CD14-positive monocyte (primary cell): ENCODE data around the gene ALDH9A1. TPM values are rescaled to one million over a fixed set of nuclear protein-coding genes. Genes with fewer than 3 reads are reported as not detected.
A peak's percentile ranks its signal among the peaks of the same experiment; 100 is the strongest.

Experiments used
- DNase-seq, 3 donors: peaks; one replicate each; pipeline ENCODE4 v3.0.0-alpha.2; 2011 to 2022
- H2AFZ ChIP-seq: 2 replicates; pipeline ENCODE4 v1.6.0; 2012; ENCODE audit warnings: mild to moderate bottlenecking, low read depth, low read length, inconsistent platforms; ENCODE audit not compliant: insufficient read depth, poor library complexity, severe bottlenecking
- H3K27ac ChIP-seq, 2 donors: 1 replicate in 1 of 2; 2 replicates in 1 of 2; pipeline ENCODE4 v1.5.1; 2012 to 2013; ENCODE audit warnings: low read length in 2 of 2, control low read depth in 1 of 2, inconsistent platforms in 1 of 2, low read depth in 1 of 2, mild to moderate bottlenecking in 1 of 2
- H3K27me3 ChIP-seq, 2 donors: one replicate each; pipeline versions ENCODE4 v1.6.0 to v1.6.1; 2011 to 2013; ENCODE audit warnings: low read length in 2 of 2; ENCODE audit not compliant: control insufficient read depth in 2 of 2, insufficient read depth in 2 of 2
- H3K36me3 ChIP-seq, 2 donors: replicated peaks in 1 of 2; 1 replicate in 1 of 2; 2 replicates in 1 of 2; pipeline versions ENCODE4 v1.5.1 to v1.6.1; 2012 to 2013; ENCODE audit warnings: low read length in 2 of 2, control low read depth in 1 of 2, inconsistent platforms in 1 of 2, mild to moderate bottlenecking in 1 of 2; ENCODE audit not compliant: insufficient read depth in 2 of 2, control insufficient read depth in 1 of 2
- H3K4me1 ChIP-seq, 2 donors: 1 replicate in 1 of 2; 2 replicates in 1 of 2; pipeline versions ENCODE4 v1.5.1 to v1.6.1; 2012 to 2013; ENCODE audit warnings: low read length in 2 of 2, control low read depth in 1 of 2, inconsistent platforms in 1 of 2, mild to moderate bottlenecking in 1 of 2, moderate library complexity in 1 of 2; ENCODE audit not compliant: insufficient read depth in 2 of 2, control insufficient read depth in 1 of 2
- H3K4me2 ChIP-seq: replicated peaks from 2 replicates; pipeline ENCODE3; 2012; ENCODE audit warnings: low read length, moderate library complexity, mild to moderate bottlenecking; ENCODE audit not compliant: poor library complexity, severe bottlenecking; ENCODE audit errors: extremely low read depth
- H3K4me3 ChIP-seq, 3 experiments: fragments of 200-600 bp in 1 of 3; sonication (generic) in 1 of 3; replicated peaks in 1 of 3; 1 replicate in 2 of 3; 2 replicates in 1 of 3; pipeline ENCODE4 v1.5.1; 2011 to 2013; ENCODE audit warnings: low read length in 3 of 3, mild to moderate bottlenecking in 3 of 3, control low read depth in 2 of 3, low read depth in 2 of 3, inconsistent platforms in 1 of 3, moderate library complexity in 1 of 3
- H3K79me2 ChIP-seq: 2 replicates; pipeline ENCODE4 v1.6.0; 2012; ENCODE audit warnings: mild to moderate bottlenecking, control low read depth, inconsistent platforms, low read length, moderate library complexity; ENCODE audit not compliant: insufficient read depth
- H3K9ac ChIP-seq: 2 replicates; pipeline ENCODE4 v1.6.0; 2017; ENCODE audit warnings: low read length, mild to moderate bottlenecking; ENCODE audit not compliant: insufficient read depth, poor library complexity, severe bottlenecking
- H3K9me3 ChIP-seq, 2 donors: replicated peaks in 1 of 2; 1 replicate in 1 of 2; 2 replicates in 1 of 2; pipeline versions ENCODE4 v1.5.1 to v1.6.1; 2012 to 2013; ENCODE audit warnings: low read length in 2 of 2, control low read depth in 1 of 2; ENCODE audit not compliant: control insufficient read depth in 1 of 2, insufficient read depth in 1 of 2
- H4K20me1 ChIP-seq: 2 replicates; pipeline ENCODE4 v1.6.0; 2012; ENCODE audit warnings: mild to moderate bottlenecking, low read length, control low read depth, moderate library complexity; ENCODE audit not compliant: insufficient read depth
- H3K27ac Mint-ChIP-seq, 7 donors: one replicate each; pipeline ENCODE4 v1.8.0; 2020; ENCODE audit warnings: mild to moderate bottlenecking in 7 of 7, mixed read lengths in 7 of 7, moderate library complexity in 6 of 7, inconsistent platforms in 2 of 7
- H3K27me3 Mint-ChIP-seq, 3 donors: one replicate each; pipeline ENCODE4 v1.8.0; 2021 to 2022; ENCODE audit warnings: low read depth in 3 of 3, mild to moderate bottlenecking in 3 of 3, mixed read lengths in 3 of 3, moderate library complexity in 3 of 3, inconsistent platforms in 1 of 3
- H3K36me3 Mint-ChIP-seq, 2 donors: one replicate each; pipeline ENCODE4 v1.8.0; 2020; ENCODE audit warnings: mixed read lengths in 2 of 2, inconsistent platforms in 1 of 2, mild to moderate bottlenecking in 1 of 2
- H3K4me1 Mint-ChIP-seq: one replicate; pipeline ENCODE4 v1.8.0; 2020; ENCODE audit warnings: mild to moderate bottlenecking, mixed read lengths
- H3K4me3 Mint-ChIP-seq, 2 donors: one replicate each; pipeline ENCODE4 v1.8.0; 2020; ENCODE audit warnings: mild to moderate bottlenecking in 2 of 2, mixed read lengths in 2 of 2, moderate library complexity in 1 of 2
- H3K9me3 Mint-ChIP-seq, 7 donors: one replicate each; pipeline ENCODE4 v1.8.0; 2020 to 2022; ENCODE audit warnings: mixed read lengths in 7 of 7, mild to moderate bottlenecking in 6 of 7, moderate library complexity in 6 of 7, inconsistent platforms in 2 of 7
- CTCF ChIP-seq: fragments of 200-600 bp; IDR thresholded peaks from one replicate; pipeline ENCODE4 v1.8.0; 2022; ENCODE audit warnings: antibody characterized with exemption, mild to moderate bottlenecking
- WGBS: methylation state at CpG from one replicate; pipeline ENCODE4 v1.1.5; 2013; ENCODE audit warnings: missing lambda C conversion rate; ENCODE audit not compliant: insufficient coverage; 5-methylcytosine and 5-hydroxymethylcytosine counted together
- intact Hi-C, 2 donors: fragments of 100-400 bp; cut with micrococcal nuclease; formaldehyde crosslinking; loops; one replicate each; pipeline versions ENCODE4 v1.15.0 to v1.15.1; 2023
- polyA plus RNA-seq, 3 donors: library from polyadenylated mRNA; depleted of rRNA in 1 of 3; unstranded in 2 of 3; stranded (reverse) in 1 of 3; fragments of 300-500 nt in 2 of 3; fragments of >200 nt in 1 of 3; fragmentation: Illumina TruSeq in 2 of 3; gene quantifications; 1 replicate in 2 of 3; 2 replicates in 1 of 3; pipeline ENCODE4 v1.2.3, GENCODE V29; 2012 to 2021

ALDH9A1 gene
- polyA plus RNA-seq, 3 donors = 23.7 to 60.0 (median 57.7) TPM

GRCh38 chr1:165647970-165648369, 50.4 kb downstream of the ALDH9A1 start:
- Histone ChIP-seq H3K4me2 (no peak overlapping the region), H3K4me3 (no peak overlapping the region), H3K36me3 (peaks cover 30 to 39% of the 10 kb centered on the region in 2 donors), H2AFZ (no peak overlapping the region), H3K9ac (no peak overlapping the region), H3K9me3 (no peaks in the 10 kb centered on the region), H3K4me1 (peaks cover 8 to 11% of the 10 kb centered on the region in 2 donors), H3K27me3 (no peaks in the 10 kb centered on the region), H3K79me2 (peaks cover 60% of the 10 kb centered on the region), H4K20me1 (peaks cover 17% of the 10 kb centered on the region), H3K27ac (no peak overlapping the region)
- Mint-ChIP-seq H3K9me3 (no peaks in the 10 kb centered on the region), H3K36me3 (peaks cover 35 to 37% of the 10 kb centered on the region in 2 donors), H3K27me3 (no peaks in the 10 kb centered on the region), H3K4me1 (peaks cover 18% of the 10 kb centered on the region), H3K4me3 (no peak overlapping the region), H3K27ac (peak overlapping the region in 4 of 7 donors; percentile 10 to 65 (median 36))
- DNase-seq = no peak
- WGBS = 51% methylated on average over 2 of the region's 4 CpGs
- intact Hi-C loops = no loop called here
- no peak for TF ChIP-seq CTCF

- H3K9me3 ChIP-seq = no peaks in the 10 kb centered on the region
- Mint-ChIP-seq H3K27ac (no peak overlapping the region), H3K36me3 (peaks cover 32 to 33% of the 10 kb centered on the region in 2 donors), H3K4me1 (peaks cover 18% of the 10 kb centered on the region), H3K4me3 (no peak overlapping the region), H3K27me3 (no peaks in the 10 kb centered on the region), H3K9me3 (no peaks in the 10 kb centered on the region)
- peaks cover 25 to 34% of the 10 kb centered on the region in 2 donors for H3K36me3 ChIP-seq
- no peak overlapping the region for H3K4me2 ChIP-seq
- peaks cover 8 to 12% of the 10 kb centered on the region in 2 donors for H3K4me1 ChIP-seq
- H3K27ac ChIP-seq = no peak overlapping the region
- no peaks in the 10 kb centered on the region for H3K27me3 ChIP-seq
- intact Hi-C loops = no loop called here
- no peak for DNase-seq
- no peak overlapping the region for H3K4me3 ChIP-seq
- H3K9ac ChIP-seq = no peak overlapping the region
- H3K79me2 ChIP-seq = peaks cover 65% of the 10 kb centered on the region
- TF ChIP-seq CTCF = no peak
- H2AFZ ChIP-seq = no peak overlapping the region
- H4K20me1 ChIP-seq = peaks cover 17% of the 10 kb centered on the region
Observed at GRCh38 chr1:165647517-165647916, 50.8 kb downstream of the ALDH9A1 start.
